Natural killer cell (primary cell): Measurements from ENCODE around the gene PRDM12. TPM values are rescaled to one million over a fixed set of nuclear protein-coding genes. Genes with fewer than 3 reads are reported as not detected.

ENCODE experiments used
- ATAC-seq, 3 donors: fragments of 150-1000 bp in 2 of 3; fragments of 200-7000 bp in 1 of 3; cut with Tn5 transposase; 1 replicate in 1 of 3; 2 replicates in 2 of 3; pipeline ENCODE4 v1.10.0; 2021; ENCODE audit warnings: mild to moderate bottlenecking in 2 of 3, moderate library complexity in 2 of 3
- DNase-seq, 2 donors: peaks; one replicate each; pipeline versions ENCODE4 v3.0.0 to v3.0.0-alpha.2; 2013 to 2021; ENCODE audit warnings: mixed read lengths in 1 of 2
- H3K27ac ChIP-seq: one replicate; pipeline ENCODE4 v1.5.1; 2013; ENCODE audit warnings: mild to moderate bottlenecking, low read length
- H3K27me3 ChIP-seq: one replicate; pipeline ENCODE4 v1.6.1; 2013; ENCODE audit warnings: low read length; ENCODE audit not compliant: control insufficient read depth, insufficient read depth
- H3K36me3 ChIP-seq: one replicate; pipeline ENCODE4 v1.6.1; 2013; ENCODE audit warnings: low read length; ENCODE audit not compliant: control insufficient read depth, insufficient read depth
- H3K4me1 ChIP-seq: one replicate; pipeline ENCODE4 v1.6.1; 2013; ENCODE audit warnings: low read length; ENCODE audit not compliant: control insufficient read depth, insufficient read depth
- H3K4me3 ChIP-seq: one replicate; pipeline ENCODE4 v1.5.1; 2013; ENCODE audit warnings: low read length
- H3K9me3 ChIP-seq: one replicate; pipeline ENCODE4 v1.6.1; 2013; ENCODE audit warnings: low read length; ENCODE audit not compliant: control insufficient read depth, insufficient read depth
- H3K27ac Mint-ChIP-seq, 2 donors: one replicate each; pipeline ENCODE4 v1.8.0; 2022; ENCODE audit warnings: mild to moderate bottlenecking in 2 of 2, mixed read lengths in 2 of 2, moderate library complexity in 1 of 2
- H3K27me3 Mint-ChIP-seq, 2 donors: one replicate each; pipeline ENCODE4 v1.8.0; 2022; ENCODE audit warnings: low read depth in 2 of 2, mixed read lengths in 2 of 2
- H3K36me3 Mint-ChIP-seq: one replicate; pipeline ENCODE4 v1.8.0; 2022; ENCODE audit warnings: mixed read lengths
- H3K4me1 Mint-ChIP-seq, 2 donors: one replicate each; pipeline ENCODE4 v1.8.0; 2022; ENCODE audit warnings: mixed read lengths in 2 of 2
- H3K4me3 Mint-ChIP-seq: one replicate; pipeline ENCODE4 v1.8.0; 2022; ENCODE audit warnings: mild to moderate bottlenecking, moderate library complexity, mixed read lengths
- H3K9me3 Mint-ChIP-seq, 2 donors: one replicate each; pipeline ENCODE4 v1.8.0; 2022; ENCODE audit warnings: mixed read lengths in 2 of 2
- CTCF ChIP-seq: fragments of 200-600 bp; IDR thresholded peaks from one replicate; pipeline ENCODE4 v1.8.0; 2022; ENCODE audit warnings: antibody characterized with exemption
- WGBS: methylation state at CpG from one replicate; pipeline ENCODE4 v1.1.7; 2013; ENCODE audit warnings: missing lambda C conversion rate; ENCODE audit not compliant: insufficient coverage; 5-methylcytosine and 5-hydroxymethylcytosine counted together
- intact Hi-C: fragments of 100-400 bp; cut with micrococcal nuclease; formaldehyde crosslinking; loops from one replicate; pipeline ENCODE4 v1.14.2; 2022
- total RNA-seq, 4 donors: library from RNA; stranded (reverse); fragments of 120-200 nt in 1 of 4; gene quantifications; one replicate each; pipeline versions ENCODE4 v1.2.3 to v1.2.4, GENCODE V29; 2013 to 2022

PRDM12 gene
- total RNA-seq, 3 donors from 2014 or later (not counting 1 experiment from before 2014, with no cell fraction given): 0.09 to 0.15 TPM; not detected in 1

GRCh38 chr9:130710822-130711352 lies 46.5 kb downstream of the PRDM12 start:
- ATAC-seq (no peak), DNase-seq (no peak)
- H3K4me1 ChIP-seq: peaks cover 19% of the 10 kb centered on the region
- no peak overlapping the region for H3K27ac ChIP-seq
- no peaks in the 10 kb centered on the region for H3K9me3 ChIP-seq
- no peak overlapping the region for H3K4me3 ChIP-seq
- no peaks in the 10 kb centered on the region for H3K36me3 ChIP-seq
- WGBS: 96% methylated on average over 7 of the region's 8 CpGs
- Mint-ChIP-seq H3K27me3 (no peaks in the 10 kb centered on the region), H3K27ac (peak overlapping the region in 1 of 2 donors; percentile 56), H3K4me1 (peaks cover 30 to 32% of the 10 kb centered on the region in 2 donors), H3K9me3 (no peaks in the 10 kb centered on the region), H3K4me3 (peak overlapping the region; percentile 75), H3K36me3 (no peaks in the 10 kb centered on the region)
- no peaks in the 10 kb centered on the region for H3K27me3 ChIP-seq
- TF ChIP-seq CTCF: no peak
- intact Hi-C loops: no loop called here

- Mint-ChIP-seq H3K4me1 (peaks cover 30 to 33% of the 10 kb centered on the region in 2 donors), H3K27ac (peak overlapping the region in 1 of 2 donors; percentile 56), H3K9me3 (no peaks in the 10 kb centered on the region), H3K36me3 (no peaks in the 10 kb centered on the region), H3K27me3 (no peaks in the 10 kb centered on the region), H3K4me3 (peak overlapping the region; percentile 75)
- no peaks in the 10 kb centered on the region for H3K36me3 ChIP-seq
- no peak overlapping the region for H3K27ac ChIP-seq
- no peak for ATAC-seq
- 94% methylated on average over 8 of the region's 8 CpGs for WGBS
- intact Hi-C loops: no loop called here
- H3K4me3 ChIP-seq: no peak overlapping the region
- H3K4me1 ChIP-seq: peaks cover 19% of the 10 kb centered on the region
- H3K9me3 ChIP-seq: no peaks in the 10 kb centered on the region
- DNase-seq: no peak
- TF ChIP-seq CTCF: no peak
- H3K27me3 ChIP-seq: no peaks in the 10 kb centered on the region
These were observed 47.1 kb downstream of the PRDM12 start for GRCh38 chr9:130711469-130711868.

GRCh38 chr9:130712564-130713285 lies 48.3 kb downstream of the PRDM12 start:
- Histone ChIP-seq H3K4me1 (peaks cover 19% of the 10 kb centered on the region), H3K36me3 (no peaks in the 10 kb centered on the region), H3K27me3 (no peaks in the 10 kb centered on the region), H3K4me3 (peak overlapping the region; percentile 73), H3K9me3 (no peaks in the 10 kb centered on the region), H3K27ac (peak overlapping the region; percentile 92)
- TF ChIP-seq CTCF: no peak
- ATAC-seq (peak; percentile 96 to 99 (median 97)), DNase-seq (peak; percentile 91 to 97)
- intact Hi-C loops: loop anchor here (1.0 to 2.0 kb wide), 2 partner anchors 19 to 334 kb away; partner anchors contain the start of gene EXOSC2
- Mint-ChIP-seq H3K36me3 (no peaks in the 10 kb centered on the region), H3K4me3 (peak overlapping the region; percentile 96), H3K27ac (peak overlapping the region; percentile 90 to 95), H3K4me1 (peaks cover 30 to 33% of the 10 kb centered on the region in 2 donors), H3K27me3 (no peaks in the 10 kb centered on the region), H3K9me3 (no peaks in the 10 kb centered on the region)
- under 1% methylated on average over 68 of the region's 68 CpGs for WGBS
